Activated naive CD4-positive, alpha-beta T cell treated with Interleukin-2 at 50 U/mL for 16 hours (primary cell): ENCODE data around the gene CEBPG.
A peak's percentile ranks its signal among the peaks of the same experiment; 100 is the strongest.

Source experiments
- DNase-seq: peaks from one replicate; pipeline ENCODE4 v3.0.0-alpha.2; 2020

CEBPG gene

GRCh38 chr19:33355535-33355934 is 18.0 kb upstream of the CEBPG start:
- no peak for DNase-seq

GRCh38 chr19:33357556-33357955 is 16.0 kb upstream of the CEBPG start:
- no peak for DNase-seq

DNA sequence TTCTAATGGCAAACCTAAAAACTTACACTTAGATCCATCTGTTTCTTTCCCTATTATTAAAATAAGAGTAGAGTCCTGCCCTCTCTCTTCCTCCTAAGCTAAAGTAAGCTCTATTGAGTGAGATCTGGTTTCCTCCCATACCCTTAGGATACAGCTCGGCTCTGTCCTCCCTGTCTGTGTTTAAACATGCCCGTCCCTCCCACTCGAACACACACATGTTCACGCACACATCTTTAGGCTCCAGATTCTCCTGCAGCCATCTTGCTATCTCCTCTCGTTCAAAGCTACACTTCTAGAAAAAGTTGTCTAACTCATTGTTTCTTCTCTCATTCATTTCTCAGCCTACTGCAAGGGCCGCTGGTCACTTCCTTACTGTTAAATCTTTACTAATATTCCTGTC is 15.1 kb upstream of the CEBPG start:
- no peak for DNase-seq

DNA sequence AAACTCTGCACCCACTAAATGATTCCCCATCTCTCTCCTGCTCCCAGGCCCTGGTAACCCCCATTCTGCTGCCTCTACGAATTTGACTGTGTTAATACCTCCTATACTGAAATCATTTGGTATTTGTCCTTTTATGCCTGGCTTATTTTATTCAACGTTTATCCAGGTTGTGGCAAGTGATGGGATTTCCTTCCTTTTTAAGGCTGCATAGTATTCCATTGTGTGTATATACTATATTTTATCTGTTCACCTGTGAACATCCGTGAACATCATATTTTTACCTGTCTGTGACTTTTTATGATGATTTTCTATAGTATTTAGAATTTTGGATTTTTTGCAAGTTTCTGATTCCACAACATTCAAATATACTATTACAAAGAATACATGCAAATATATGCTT is 13.9 kb upstream of the CEBPG start:
- no peak for DNase-seq

- no peak for DNase-seq
Observed at GRCh38 chr19:33362508-33363228, 10.8 kb upstream of the CEBPG start.

DNA sequence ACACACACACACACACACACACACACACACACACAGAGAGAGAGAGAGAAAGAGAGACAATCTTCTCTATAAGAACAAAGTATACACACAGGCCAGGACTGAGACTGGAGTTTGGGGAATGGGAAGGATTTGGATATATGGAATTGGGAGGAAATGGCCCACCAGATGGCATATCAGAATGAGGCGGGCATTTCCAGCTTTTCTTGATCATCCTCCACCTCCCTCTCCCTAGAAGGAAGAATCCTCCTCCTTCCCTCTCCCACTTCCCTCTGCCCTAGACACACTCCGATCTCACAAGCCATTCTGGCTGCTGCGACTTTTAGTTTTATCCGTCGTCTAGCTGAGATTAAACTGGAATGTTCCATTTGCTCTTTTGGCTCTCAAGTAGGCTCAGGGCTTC is 10.0 kb upstream of the CEBPG start:
- no peak for DNase-seq

DNA sequence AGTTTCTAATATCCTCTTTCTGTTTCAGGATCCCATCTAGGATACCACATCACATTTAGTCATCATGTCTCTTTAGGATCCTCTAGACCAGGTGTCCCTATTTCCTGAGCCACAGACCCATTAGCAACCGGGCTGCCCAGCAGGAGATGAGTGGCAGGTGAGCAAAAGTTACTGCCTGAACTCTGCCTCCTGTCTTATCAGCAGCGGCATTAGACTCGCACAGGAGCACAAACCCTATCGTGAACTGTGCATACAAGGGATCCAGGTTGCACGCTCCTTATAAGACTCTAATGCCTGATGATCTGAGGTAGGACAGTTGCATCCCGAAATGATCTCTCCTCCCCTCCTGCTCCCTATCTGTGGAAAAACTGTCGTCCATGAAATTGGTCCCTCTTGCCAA is 7.8 kb upstream of the CEBPG start:
- no peak for DNase-seq

DNA sequence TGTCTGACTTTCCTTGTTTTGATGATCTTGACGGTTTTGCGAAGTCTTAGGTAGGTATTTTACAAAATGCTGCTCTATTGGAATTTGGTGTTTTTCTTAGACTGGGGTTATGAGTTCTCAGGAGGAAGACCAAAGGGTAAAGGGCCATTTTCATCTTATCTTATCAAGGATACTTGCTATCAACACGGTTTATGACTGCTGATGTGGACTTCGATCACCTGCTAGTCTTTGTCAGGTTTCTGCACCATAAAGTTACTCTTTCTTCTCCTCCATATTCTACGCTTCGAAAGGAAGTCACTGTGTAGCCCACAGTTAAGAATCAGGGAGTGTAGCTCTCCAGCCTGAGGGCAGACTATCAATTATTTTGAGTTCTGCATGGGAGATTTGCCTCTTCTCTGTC is 7.4 kb upstream of the CEBPG start:
- DNase-seq: no peak

GRCh38 chr19:33366897-33367296 is 6.6 kb upstream of the CEBPG start:
- DNase-seq: no peak

DNA sequence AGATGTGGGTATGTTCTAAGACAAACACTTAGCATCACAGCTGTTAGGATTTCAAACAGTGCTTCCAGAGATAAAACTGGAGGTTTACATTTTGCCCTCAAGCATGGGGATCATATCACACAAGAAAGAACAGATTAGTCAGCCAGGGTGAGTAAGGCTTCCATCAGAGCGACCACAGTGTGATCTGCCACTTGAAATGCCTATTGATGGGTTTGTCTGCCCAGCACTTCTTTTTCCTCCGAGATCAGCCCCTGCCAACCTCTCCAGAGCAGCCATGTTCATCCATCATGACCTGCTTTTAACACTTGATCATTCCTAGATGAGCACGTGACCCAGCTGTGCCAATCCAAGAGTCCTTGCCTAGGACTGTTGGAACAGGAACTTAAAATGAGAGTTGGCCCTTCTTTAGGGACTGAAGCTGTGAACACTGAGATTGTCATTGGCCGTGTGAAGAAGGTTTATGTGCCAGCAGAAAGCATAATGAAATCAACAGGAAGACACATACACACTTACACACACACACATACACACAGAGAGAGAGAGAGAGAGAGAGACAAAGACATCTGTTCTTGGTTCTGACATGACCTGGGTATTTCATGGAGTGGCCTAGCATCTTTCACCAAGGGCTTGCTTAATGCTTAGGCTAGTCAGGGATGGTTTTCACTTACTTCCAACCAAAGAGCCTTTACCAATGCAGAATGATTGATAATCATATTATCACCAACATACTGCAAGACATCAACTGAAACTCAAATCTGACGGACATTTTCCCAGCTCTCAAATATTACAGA is 5.2 kb upstream of the CEBPG start:
- no peak for DNase-seq

- no peak for DNase-seq
Observed at GRCh38 chr19:33370783-33371182, 2.7 kb upstream of the CEBPG start.

DNA sequence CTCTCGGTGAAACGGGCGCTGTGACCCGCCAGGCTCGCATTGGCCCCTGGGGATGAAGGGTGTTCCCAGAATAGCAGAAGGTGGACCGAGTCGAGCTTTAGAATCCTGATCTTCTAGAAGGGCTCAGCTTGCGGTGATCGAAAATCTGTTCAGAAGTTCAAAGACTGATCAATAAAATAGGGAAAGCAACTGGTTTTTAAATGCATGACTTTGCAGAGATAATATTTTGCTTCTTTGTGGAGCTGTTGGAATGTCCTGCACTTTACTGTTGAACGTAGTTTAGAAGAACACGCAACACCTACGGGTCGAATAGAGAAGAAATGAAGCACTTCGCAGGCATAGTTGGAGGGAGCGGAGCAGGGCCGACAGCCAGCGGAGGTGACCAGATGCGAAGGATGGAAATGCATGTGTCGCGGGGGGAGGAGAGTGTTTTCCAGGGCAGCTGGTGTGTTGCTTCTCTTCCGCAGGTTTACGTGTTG is 766 bp downstream of the CEBPG start:
- DNase-seq: peak; percentile 19

- no peak for DNase-seq
Observed at GRCh38 chr19:33375156-33375836, 1.8 kb downstream of the CEBPG start.

- no peak for DNase-seq
Observed at GRCh38 chr19:33375837-33376159, 2.3 kb downstream of the CEBPG start.

- no peak for DNase-seq
Observed at GRCh38 chr19:33376423-33376822, 2.9 kb downstream of the CEBPG start.

- DNase-seq: no peak
Observed at GRCh38 chr19:33376941-33377557, 3.5 kb downstream of the CEBPG start.

GRCh38 chr19:33377586-33378475 is 4.3 kb downstream of the CEBPG start:
- DNase-seq: no peak

DNA sequence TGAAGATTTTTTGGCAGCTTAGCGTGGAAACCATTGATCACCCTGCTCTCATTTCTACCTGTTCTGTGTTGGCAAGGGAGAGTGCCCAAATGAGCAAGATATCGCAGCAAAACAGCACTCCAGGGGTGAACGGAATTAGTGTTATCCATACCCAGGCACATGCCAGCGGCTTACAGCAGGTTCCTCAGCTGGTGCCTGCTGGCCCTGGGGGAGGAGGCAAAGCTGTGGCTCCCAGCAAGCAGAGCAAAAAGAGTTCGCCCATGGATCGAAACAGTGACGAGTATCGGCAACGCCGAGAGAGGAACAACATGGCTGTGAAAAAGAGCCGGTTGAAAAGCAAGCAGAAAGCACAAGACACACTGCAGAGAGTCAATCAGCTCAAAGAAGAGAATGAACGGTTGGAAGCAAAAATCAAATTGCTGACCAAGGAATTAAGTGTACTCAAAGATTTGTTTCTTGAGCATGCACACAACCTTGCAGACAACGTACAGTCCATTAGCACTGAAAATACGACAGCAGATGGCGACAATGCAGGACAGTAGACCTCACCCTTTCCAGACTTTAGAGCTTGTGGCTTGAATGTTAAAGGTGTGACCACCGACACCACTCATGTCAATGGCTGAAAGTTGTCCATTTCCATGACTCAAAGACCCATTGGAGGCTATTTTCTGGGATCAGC is 5.8 kb downstream of the CEBPG start:
- no peak for DNase-seq

GRCh38 chr19:33381101-33381500 is 7.6 kb downstream of the CEBPG start:
- DNase-seq: no peak

DNA sequence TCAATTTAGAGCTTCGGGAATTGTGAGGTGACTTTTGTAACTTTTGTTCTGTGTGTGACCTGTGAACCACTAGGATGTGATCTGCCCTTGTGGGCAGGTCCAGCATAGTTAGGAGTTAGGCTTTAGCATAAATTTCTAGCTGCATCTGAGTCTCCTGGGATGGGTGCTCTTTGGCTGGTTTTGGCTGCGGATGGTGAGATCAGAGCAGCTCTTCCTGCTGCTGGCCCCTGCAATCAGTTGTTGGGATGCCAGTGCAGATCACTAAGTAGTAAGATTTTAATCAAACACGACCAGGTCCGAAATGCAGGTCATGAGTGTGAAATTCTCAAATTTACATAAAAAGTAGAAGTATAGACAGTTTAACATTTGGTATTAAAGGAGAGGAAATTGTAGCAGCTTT is 8.5 kb downstream of the CEBPG start:
- DNase-seq: no peak

- no peak for DNase-seq
Observed at GRCh38 chr19:33382982-33383381, 9.5 kb downstream of the CEBPG start.
